HepG2 (cell line): Measurements from ENCODE around the gene TNRC18. TPM values are rescaled to one million over a fixed set of nuclear protein-coding genes. Genes with fewer than 3 reads are reported as not detected.
A peak's percentile ranks its signal among the peaks of the same experiment; 100 is the strongest.

Experiments used
- ATF7-NPFF ChIP-seq: sonication (generic); formaldehyde crosslinking; IDR thresholded peaks from 2 replicates; pipeline ENCODE4 v1.8.1; 2023; ENCODE audit warnings: mild to moderate bottlenecking, low read depth, missing genetic modification reagents, moderate library complexity
- CEBPB ChIP-seq: IDR thresholded peaks from 2 replicates; pipeline ENCODE4 v1.6.1; 2011; ENCODE audit warnings: low read depth, low read length, improper control_type of control experiment, borderline replicate concordance
- CEBPG ChIP-seq: IDR thresholded peaks from 2 replicates; pipeline ENCODE4 v1.6.1; 2016
- FOXK1 ChIP-seq: sonication (generic); formaldehyde crosslinking; IDR thresholded peaks from 2 replicates; pipeline ENCODE4 v1.4.0; 2020; ENCODE audit warnings: low read depth, missing genetic modification reagents, borderline replicate concordance
- NCOR1 ChIP-seq: fragments of 200-600 bp; sonication (generic); IDR thresholded peaks from 2 replicates; pipeline ENCODE4 v1.7.0; 2017; ENCODE audit warnings: antibody characterized with exemption, low read length, borderline replicate concordance
- POGZ ChIP-seq: sonication (generic); formaldehyde crosslinking; IDR thresholded peaks from 2 replicates; pipeline ENCODE4 v1.4.0; 2020; ENCODE audit warnings: mild to moderate bottlenecking, missing genetic modification reagents
- SAP130 ChIP-seq: IDR thresholded peaks from 2 replicates; pipeline ENCODE4 v1.6.1; 2016; ENCODE audit warnings: low read depth
- SIX4 ChIP-seq: sonication (generic); formaldehyde crosslinking; IDR thresholded peaks from 2 replicates; pipeline ENCODE4 v1.4.0; 2020; ENCODE audit warnings: missing genetic modification reagents
- SOX6 ChIP-seq, 2 experiments: fragments of 450-650 bp in 1 of 2; sonication (generic) in 1 of 2; formaldehyde crosslinking in 1 of 2; IDR thresholded peaks; 2 replicates each; pipeline versions ENCODE4 v1.4.0 to v1.6.1; 2017 to 2020; ENCODE audit warnings: antibody characterized with exemption in 1 of 2, mild to moderate bottlenecking in 1 of 2, missing genetic modification reagents in 1 of 2
- TAF15 ChIP-seq: fragments of 200-400 bp; formaldehyde crosslinking; IDR thresholded peaks from one replicate; pipeline ENCODE4 v1.6.1; 2018; ENCODE audit warnings: mild to moderate bottlenecking, low read depth, low read length; ENCODE audit not compliant: poor library complexity, severe bottlenecking
- ZBTB7B ChIP-seq: sonication (generic); formaldehyde crosslinking; IDR thresholded peaks from 2 replicates; pipeline ENCODE4 v1.4.0; 2020; ENCODE audit warnings: missing genetic modification reagents
- ZFP1 ChIP-seq: IDR thresholded peaks from 2 replicates; pipeline ENCODE4 v1.6.1; 2016
- ZNF121 ChIP-seq: sonication (generic); formaldehyde crosslinking; IDR thresholded peaks from 2 replicates; pipeline ENCODE4 v1.5.0; 2020; ENCODE audit warnings: mild to moderate bottlenecking, missing genetic modification reagents
- ZNF460 ChIP-seq: sonication (generic); formaldehyde crosslinking; IDR thresholded peaks from 2 replicates; pipeline ENCODE4 v1.5.1; 2020; ENCODE audit warnings: missing genetic modification reagents, mild to moderate bottlenecking, borderline replicate concordance
- ZNF670 ChIP-seq: sonication (generic); formaldehyde crosslinking; IDR thresholded peaks from 2 replicates; pipeline ENCODE4 v1.8.0; 2022; ENCODE audit warnings: mild to moderate bottlenecking, missing genetic modification reagents, borderline replicate concordance
- ZNF749 ChIP-seq: sonication (generic); formaldehyde crosslinking; IDR thresholded peaks from 2 replicates; pipeline ENCODE4 v1.8.0; 2022; ENCODE audit warnings: mild to moderate bottlenecking, missing genetic modification reagents, moderate library complexity, borderline replicate concordance
- polyA plus RNA-seq, 8 experiments: library from polyadenylated mRNA; depleted of rRNA in 3 of 8; stranded (reverse) in 7 of 8; unstranded in 1 of 8; fragments of >200 nt; fragmentation: Illumina TruSeq in 4 of 8; extraction: Trizol in 4 of 8; gene quantifications; 2 replicates each; pipeline versions ENCODE4 v1.2.1 to v1.2.3, GENCODE V29; 2011 to 2016; ENCODE audit warnings: low read depth in 4 of 8, missing spikeins in 1 of 8, mixed read lengths in 1 of 8; ENCODE audit not compliant: insufficient read depth in 1 of 8
- total RNA-seq, 5 experiments: library from RNA; depleted of rRNA; stranded (reverse); fragments of >200 nt; fragmentation: Illumina TruSeq; extraction: Trizol; gene quantifications; 2 replicates each; pipeline ENCODE4 v1.2.3, GENCODE V29; 2016; ENCODE audit warnings: low read depth in 1 of 5
- TF ChIP-seq, protein P1 (sequence below): sonication (generic); formaldehyde crosslinking; IDR thresholded peaks from 2 replicates; pipeline ENCODE4 v1.8.1; 2023; ENCODE audit warnings: mild to moderate bottlenecking, missing genetic modification reagents
- TF ChIP-seq, protein P2 (sequence below): sonication (generic); formaldehyde crosslinking; IDR thresholded peaks from 2 replicates; pipeline ENCODE4 v1.4.0; 2020; ENCODE audit warnings: missing genetic modification reagents
- TF ChIP-seq, protein P3 (sequence below): sonication (generic); formaldehyde crosslinking; IDR thresholded peaks from 2 replicates; pipeline ENCODE4 v1.5.1; 2020; ENCODE audit warnings: mild to moderate bottlenecking, missing genetic modification reagents, borderline replicate concordance
- TF ChIP-seq, protein P4 (sequence below): IDR thresholded peaks from 2 replicates; pipeline ENCODE4 v1.6.1; 2012; ENCODE audit warnings: low read length, improper control_type of control experiment
- TF ChIP-seq, protein P5 (sequence below): sonication (generic); formaldehyde crosslinking; IDR thresholded peaks from 2 replicates; pipeline ENCODE4 v1.8.0; 2022; ENCODE audit warnings: mild to moderate bottlenecking, missing genetic modification reagents, moderate library complexity
- TF ChIP-seq, protein P6 (sequence below): sonication (generic); formaldehyde crosslinking; IDR thresholded peaks from 2 replicates; pipeline ENCODE4 v1.4.0; 2020; ENCODE audit warnings: mild to moderate bottlenecking, missing genetic modification reagents

Gene TNRC18
- total and polyA plus RNA-seq, 2 of the 13 experiments (the other 11 are each of a cell fraction or from before 2014, with no cell fraction given) = 11.7 to 17.4 TPM

- TF ChIP-seq SOX6 (IDR thresholded peaks at IDR 0.05) (no peak), SOX6 (CRISPR knock-in tag; IDR thresholded peaks at IDR 0.05) (0 out of 2 replicates have a peak, but pooled peaks have one; percentile 16), ZBTB7B (CRISPR knock-in tag) (no peak), SAP130 (CRISPR knock-in tag) (0 out of 2 replicates have a peak, but pooled peaks have one; percentile 43), ZNF670 (CRISPR knock-in tag) (no peak), SIX4 (no peak), CEBPG (CRISPR knock-in tag) (no peak), ZFP1 (CRISPR knock-in tag) (no peak), TAF15 (no peak), FOXK1 (CRISPR knock-in tag) (no peak), ZNF749 (no peak), ZNF460 (CRISPR knock-in tag) (no peak), ZNF121 (0 out of 2 replicates have a peak, but pooled peaks have one; percentile 12), ATF7-NPFF (CRISPR knock-in tag) (no peak), POGZ (CRISPR knock-in tag) (no peak), NCOR1 (peak; percentile 44; the same call in 1 of the 2 replicates), CEBPB (no peak)
- TF ChIP-seq, protein P1, sequence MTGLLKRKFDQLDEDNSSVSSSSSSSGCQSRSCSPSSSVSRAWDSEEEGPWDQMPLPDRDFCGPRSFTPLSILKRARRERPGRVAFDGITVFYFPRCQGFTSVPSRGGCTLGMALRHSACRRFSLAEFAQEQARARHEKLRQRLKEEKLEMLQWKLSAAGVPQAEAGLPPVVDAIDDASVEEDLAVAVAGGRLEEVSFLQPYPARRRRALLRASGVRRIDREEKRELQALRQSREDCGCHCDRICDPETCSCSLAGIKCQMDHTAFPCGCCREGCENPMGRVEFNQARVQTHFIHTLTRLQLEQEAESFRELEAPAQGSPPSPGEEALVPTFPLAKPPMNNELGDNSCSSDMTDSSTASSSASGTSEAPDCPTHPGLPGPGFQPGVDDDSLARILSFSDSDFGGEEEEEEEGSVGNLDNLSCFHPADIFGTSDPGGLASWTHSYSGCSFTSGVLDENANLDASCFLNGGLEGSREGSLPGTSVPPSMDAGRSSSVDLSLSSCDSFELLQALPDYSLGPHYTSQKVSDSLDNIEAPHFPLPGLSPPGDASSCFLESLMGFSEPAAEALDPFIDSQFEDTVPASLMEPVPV (CRISPR knock-in tag) = no peak
- TF ChIP-seq, protein P2, sequence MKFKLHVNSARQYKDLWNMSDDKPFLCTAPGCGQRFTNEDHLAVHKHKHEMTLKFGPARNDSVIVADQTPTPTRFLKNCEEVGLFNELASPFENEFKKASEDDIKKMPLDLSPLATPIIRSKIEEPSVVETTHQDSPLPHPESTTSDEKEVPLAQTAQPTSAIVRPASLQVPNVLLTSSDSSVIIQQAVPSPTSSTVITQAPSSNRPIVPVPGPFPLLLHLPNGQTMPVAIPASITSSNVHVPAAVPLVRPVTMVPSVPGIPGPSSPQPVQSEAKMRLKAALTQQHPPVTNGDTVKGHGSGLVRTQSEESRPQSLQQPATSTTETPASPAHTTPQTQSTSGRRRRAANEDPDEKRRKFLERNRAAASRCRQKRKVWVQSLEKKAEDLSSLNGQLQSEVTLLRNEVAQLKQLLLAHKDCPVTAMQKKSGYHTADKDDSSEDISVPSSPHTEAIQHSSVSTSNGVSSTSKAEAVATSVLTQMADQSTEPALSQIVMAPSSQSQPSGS (CRISPR knock-in tag) = no peak
- TF ChIP-seq, protein P3, sequence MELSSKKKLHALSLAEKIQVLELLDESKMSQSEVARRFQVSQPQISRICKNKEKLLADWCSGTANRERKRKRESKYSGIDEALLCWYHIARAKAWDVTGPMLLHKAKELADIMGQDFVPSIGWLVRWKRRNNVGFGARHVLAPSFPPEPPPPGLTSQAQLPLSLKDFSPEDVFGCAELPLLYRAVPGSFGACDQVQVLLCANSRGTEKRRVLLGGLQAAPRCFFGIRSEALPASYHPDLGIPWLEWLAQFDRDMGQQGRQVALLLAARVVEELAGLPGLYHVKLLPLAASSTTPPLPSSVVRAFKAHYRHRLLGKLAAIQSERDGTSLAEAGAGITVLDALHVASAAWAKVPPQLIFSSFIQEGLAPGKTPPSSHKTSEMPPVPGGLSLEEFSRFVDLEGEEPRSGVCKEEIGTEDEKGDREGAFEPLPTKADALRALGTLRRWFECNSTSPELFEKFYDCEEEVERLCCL = no peak
- TF ChIP-seq, protein P4, sequence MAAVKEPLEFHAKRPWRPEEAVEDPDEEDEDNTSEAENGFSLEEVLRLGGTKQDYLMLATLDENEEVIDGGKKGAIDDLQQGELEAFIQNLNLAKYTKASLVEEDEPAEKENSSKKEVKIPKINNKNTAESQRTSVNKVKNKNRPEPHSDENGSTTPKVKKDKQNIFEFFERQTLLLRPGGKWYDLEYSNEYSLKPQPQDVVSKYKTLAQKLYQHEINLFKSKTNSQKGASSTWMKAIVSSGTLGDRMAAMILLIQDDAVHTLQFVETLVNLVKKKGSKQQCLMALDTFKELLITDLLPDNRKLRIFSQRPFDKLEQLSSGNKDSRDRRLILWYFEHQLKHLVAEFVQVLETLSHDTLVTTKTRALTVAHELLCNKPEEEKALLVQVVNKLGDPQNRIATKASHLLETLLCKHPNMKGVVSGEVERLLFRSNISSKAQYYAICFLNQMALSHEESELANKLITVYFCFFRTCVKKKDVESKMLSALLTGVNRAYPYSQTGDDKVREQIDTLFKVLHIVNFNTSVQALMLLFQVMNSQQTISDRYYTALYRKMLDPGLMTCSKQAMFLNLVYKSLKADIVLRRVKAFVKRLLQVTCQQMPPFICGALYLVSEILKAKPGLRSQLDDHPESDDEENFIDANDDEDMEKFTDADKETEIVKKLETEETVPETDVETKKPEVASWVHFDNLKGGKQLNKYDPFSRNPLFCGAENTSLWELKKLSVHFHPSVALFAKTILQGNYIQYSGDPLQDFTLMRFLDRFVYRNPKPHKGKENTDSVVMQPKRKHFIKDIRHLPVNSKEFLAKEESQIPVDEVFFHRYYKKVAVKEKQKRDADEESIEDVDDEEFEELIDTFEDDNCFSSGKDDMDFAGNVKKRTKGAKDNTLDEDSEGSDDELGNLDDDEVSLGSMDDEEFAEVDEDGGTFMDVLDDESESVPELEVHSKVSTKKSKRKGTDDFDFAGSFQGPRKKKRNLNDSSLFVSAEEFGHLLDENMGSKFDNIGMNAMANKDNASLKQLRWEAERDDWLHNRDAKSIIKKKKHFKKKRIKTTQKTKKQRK = no peak
- TF ChIP-seq, protein P5, sequence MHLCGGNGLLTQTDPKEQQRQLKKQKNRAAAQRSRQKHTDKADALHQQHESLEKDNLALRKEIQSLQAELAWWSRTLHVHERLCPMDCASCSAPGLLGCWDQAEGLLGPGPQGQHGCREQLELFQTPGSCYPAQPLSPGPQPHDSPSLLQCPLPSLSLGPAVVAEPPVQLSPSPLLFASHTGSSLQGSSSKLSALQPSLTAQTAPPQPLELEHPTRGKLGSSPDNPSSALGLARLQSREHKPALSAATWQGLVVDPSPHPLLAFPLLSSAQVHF (CRISPR knock-in tag) = no peak
- TF ChIP-seq, protein P6, sequence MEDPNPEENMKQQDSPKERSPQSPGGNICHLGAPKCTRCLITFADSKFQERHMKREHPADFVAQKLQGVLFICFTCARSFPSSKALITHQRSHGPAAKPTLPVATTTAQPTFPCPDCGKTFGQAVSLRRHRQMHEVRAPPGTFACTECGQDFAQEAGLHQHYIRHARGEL (CRISPR knock-in tag) = no peak
Observed at GRCh38 chr7:5419539-5420066, 4.0 kb downstream of the TNRC18 start (continued).
